NK-92 treated with Interleukin-12 subunit alpha and Interleukin-12 subunit beta, amount 100 ng/mL, for 24 hours (cell line): Measurements from ENCODE around the gene HOXA2.
A peak's percentile ranks its signal among the peaks of the same experiment; 100 is the strongest.

Experiments
- DNase-seq: peaks from one replicate; lab custom pipeline; 2025; lab: John Stamatoyannopoulos, UW

Gene HOXA2

DNA sequence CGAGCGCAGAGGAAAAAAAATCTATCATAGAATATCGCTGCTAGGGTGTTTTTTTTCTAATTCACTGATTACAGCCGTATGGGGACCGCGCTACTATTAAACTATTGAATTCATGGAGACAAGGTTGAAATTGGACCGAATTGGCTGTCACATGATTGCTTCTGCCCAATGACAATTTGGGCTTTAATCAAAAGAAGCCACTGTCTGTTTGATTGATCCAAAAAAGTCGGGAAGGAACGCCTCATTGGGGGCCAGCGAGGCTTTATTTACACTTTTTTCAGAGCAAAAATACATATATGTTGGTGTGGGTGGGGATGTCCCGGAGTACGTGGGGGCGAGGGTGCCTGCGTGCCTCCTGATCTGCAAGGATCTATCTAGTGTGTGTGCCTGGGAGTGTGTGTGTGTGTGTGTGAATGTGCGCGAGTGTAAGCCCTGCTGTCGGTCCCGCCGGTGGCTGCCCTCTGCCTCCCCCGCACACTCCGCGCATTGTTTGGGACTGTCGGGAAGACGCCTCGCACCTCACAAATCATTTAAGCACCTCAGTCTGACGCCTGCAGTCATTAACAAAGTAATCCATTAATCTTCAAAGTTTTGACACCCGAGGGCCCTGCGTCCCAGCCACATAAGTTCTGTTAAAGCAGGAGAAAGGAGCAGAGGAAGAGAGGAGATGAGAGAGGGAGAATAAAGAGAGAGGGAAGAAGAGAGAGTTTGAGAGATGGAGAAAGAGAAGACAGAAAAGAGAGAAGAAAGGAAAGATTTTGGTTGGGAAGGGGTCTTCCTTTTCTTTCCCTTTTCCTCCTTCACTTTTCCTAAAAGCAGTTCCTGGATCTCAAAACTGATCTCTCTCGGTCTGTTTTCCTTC is at the start of gene HOXA2:
TSS of gene HOXA2 (minus strand) at position 103 of the 862 bp plus-strand sequence. CDS start 183 bp downstream, outside the sequence.
- no peak for DNase-seq

DNA sequence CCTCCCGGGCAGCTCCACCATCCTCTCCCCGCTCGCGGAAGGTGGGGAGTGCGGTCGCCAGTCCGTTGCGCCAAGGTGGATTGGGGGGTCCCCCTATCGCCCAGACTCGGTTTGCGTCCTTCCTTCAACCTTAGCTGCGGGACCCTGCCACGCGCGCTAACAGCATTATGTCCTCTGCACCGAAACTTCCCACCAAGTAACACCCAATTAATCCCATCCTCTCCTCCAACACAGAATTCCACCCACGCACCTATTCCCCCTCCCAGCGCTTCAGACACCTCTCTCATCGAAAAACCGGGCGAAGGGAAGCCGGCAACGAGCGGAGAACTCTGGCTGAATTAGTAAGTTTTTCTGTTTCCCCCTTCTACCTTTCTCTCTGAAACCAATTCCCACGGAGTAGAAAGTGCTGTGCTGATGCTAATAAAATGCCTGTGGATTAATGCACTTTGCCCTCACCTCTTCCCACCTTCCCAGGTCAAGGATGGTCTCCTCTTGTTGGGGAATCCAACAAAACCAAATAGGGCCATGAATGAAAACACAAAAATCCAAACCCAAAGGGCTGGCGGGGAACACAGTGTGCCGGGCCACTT is 49.0 kb upstream of the HOXA2 start:
- peak; percentile 41 for DNase-seq

DNA sequence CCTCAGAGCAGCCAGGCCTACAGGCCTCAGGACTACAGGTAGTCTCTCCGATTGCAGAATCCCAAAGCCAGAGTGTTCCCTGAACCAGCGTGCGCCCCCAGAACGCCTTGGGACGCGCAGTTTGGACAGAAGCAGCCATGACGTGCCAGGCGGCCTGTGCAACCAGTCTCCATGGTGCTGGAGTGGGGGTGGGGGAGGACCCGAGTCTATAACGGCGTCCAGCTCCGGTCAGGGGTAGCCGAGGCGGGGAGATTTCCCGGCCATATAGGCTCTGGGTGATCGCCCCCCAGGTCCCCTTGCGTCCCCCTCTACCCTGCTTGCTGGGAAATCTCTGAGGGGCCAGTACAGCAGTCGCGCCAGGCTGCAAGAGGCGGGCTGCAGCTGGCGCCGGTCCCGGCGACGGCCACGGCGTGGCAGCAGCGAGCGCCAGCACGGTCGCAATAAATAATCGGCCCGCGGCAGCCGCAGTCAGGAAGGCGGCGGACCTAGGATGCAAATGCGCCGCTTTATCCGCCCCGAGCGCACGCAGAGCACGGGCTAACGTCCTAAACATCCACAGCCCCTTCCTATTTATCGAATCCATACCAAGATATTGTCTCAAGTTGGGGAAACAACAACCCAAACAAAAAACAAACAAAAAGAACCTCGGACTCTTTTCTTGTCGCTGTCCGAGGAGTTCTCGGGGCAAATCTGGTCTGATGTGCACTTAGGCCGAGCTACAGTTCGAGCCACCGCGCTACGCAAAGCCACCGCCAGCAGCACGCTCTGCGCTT is 48.3 kb upstream of the HOXA2 start:
- peak; percentile 58 for DNase-seq

DNA sequence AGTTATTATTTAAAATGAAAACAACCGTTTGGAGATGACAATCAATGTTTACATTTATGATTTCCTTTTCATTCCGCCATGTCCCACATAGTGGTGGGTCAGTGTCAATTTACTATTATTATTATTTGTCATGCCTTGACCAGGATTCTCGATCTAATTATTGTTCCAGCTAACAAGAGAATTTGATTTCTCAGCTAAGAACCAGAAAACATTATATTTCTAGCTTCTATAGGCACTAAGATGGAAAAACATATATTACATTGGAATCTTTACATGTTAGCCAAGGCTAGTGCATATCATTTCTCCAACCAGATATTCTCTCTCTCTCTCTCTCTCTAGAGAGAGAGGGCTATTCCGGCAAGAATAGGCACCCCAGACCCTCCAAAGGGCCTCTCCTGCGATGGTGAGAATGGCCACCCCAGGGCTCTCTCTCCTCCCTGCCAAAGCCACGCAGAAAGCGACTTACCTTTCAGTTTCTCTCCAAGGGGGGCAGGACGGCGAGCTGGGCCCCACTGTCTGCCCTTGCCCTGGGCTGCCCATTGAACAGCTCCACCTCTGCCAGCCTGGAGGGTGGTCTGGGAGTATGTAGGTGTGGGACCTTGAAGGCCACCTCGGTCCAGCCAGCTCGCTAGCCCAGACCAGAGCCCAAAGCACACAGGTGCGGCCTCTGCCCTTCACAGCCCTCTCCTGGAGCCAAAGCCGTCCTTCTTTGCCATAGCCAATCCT is 47.5 kb upstream of the HOXA2 start:
- DNase-seq: peak; percentile 22

DNA sequence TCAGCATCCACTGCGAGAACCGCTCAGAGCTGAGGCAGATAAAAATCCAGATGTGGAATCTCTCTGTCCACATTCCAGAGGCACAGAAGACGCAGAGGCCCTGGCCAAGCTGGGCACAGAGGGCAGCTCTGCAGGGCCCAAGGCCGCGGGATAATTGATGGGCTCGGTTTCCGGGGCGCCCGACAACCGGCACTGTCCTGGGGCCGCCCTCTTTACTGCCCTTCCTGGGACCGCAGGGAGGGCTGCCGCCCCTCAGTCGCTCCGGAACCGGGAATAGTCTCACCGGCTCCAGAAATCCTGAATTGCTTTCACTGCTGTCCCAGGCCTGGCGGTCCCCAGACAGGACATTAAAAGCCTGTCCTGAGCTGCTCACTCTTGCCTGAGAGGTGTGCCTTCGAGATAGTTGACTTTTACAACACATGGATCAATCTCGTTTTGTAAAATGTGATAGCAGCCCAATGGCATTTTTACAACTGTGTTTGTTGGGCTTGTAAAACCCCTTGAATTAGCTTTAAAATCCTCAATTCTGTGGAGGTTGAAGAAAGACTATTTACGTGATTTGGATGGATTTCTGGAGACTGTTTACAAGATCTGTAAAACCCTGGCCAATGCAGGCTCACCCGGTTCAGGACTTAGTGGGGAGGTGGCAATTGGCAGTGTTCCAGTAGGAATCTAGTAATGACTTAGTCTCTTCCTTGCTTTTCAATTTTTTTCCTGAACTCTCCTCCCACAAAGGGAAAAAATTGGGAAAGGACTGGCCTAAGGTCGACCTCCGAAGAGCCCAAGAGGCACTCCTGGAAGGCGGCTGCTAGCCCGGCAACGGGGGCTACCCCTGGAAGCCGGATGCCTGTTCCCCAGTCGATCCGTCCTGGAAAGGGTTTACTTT is 46.5 kb upstream of the HOXA2 start:
- DNase-seq: no peak

DNA sequence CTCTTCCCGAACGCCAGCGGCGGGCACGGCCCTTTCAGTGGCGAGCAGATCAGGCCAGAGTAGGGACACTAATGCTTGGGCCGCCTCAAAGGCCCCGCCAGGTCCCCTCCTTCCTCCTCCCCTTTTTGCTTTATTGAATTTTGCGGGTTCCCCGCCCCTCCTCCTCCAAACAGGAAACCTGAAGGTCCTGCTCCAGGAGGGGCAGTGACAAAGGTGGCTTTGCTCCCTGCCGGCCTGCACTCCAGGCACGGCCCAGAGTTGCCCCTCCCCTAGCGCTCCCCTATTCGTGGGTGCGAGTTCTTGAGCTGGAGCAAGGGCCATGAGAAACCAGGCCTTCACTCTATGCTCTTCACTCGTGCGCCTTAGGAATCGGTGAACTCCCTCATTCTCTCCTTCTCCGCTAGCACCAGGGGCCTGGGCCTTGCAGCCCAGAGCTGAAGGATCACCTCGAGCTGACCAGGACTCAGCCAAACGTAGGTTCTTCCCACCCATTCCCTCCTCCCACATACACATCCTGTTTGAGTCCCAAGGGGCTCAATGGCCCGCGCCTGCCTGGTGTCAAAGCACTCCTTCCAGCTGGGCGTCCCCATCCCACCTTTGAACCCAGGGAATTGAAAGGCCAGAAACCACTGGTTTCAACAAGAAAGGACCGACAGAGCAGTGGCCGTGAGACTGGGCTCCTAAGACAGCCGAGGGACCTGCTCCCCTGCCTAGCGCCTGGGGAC is 45.7 kb upstream of the HOXA2 start:
- no peak for DNase-seq

DNA sequence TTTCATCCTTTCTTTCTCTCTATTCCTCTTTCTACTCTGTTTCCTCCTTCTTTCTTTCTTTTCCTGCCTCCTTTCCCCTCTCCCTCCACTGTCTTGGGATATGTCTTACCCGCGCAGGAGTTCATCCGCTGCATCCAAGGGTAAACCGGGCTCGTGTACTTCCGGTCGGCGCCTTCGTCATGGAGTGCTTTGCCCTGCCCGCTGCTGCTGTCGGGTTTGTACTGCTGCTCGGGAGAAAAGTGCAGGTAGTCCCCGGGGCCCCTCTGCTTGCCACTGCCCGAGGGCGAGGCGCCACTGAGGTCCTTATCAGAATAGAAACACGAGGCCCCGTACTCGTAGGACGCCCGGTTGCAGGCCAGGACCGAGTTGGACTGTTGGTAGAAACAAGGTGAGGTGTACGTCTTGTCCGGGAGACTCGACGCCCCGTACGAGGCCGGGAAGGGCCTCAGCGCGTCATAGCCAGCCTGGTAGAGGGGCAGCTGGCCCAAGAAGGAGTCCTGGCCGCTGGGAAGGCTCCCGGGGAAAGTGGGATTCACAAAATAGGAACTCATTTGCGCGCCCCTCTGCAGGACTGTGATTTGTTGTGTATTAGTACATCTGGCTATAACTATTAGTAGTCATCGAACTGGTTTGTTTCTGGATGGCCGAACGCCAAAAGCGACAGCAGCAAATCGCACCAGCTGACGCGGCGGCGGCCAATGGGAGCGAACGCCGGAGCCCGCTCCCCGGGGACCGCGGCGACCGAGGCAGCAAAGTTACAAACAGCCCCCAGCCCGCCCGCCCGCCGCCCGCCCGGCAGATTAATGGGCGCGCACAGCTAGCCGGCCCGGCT is 44.9 kb upstream of the HOXA2 start, which contains the start of gene HOXA6:
TSS of gene HOXA6 (minus strand) at position 576 of the 832 bp plus-strand sequence. CDS start at position 551, 25 bp downstream.
- DNase-seq: no peak

DNA sequence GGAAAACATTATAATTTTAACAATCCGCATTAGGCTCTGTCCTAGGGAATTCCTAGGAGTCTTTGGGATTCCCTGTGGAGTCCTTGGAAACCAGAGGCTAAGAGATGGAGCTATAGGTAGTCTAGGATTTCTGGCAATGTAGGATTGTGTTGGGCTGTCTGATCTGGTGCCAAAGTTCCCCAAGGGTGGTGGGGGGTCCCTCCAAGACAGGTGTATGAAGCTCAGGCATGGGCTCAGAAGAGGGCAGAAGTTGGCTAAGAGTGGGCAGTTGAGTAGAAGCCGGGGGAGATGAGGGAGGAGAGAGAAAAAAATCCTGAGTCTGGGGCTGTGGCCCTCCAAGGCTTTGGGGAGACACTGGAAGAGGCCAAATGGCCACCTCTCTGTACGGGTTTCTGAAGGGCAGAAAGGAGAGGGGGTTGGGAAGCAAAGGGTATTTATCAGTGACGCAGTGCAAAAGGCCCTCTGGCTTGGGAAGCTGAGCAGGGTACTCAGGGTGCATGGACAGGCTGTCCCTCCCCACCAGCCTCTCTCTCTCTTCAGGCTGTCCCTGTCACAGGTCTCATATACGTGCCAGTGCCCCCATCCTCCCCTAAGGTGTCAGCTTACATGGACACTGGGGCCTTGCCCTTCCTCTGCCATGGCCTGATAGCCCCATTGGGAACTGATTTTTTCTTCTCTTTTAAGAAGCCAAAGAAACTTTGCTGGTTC is 44.2 kb upstream of the HOXA2 start:
- no peak for DNase-seq

DNA sequence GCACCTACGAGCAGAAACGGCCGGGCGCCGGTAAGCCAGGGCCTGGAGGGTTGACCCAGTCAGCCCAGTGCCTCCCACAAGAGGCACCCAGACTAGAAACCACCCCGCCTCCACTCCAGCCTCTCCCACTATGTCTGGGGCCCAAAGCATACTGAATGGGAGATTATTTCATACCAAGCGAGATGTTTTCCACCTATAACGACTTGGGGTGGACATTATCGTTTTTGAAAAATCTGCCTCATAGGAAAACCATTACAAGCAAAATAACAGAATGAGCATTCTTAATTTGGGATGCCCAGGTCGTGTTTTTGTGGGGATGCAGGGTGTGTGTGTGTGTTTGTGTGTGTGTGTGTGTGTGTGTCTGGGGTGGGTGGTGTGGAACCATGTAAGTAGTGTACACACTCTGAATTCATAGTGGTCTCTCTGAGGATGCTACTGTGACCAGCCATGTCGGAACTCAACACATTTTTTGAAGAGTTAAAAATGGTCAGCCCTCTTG is 43.5 kb upstream of the HOXA2 start:
- DNase-seq: no peak

DNA sequence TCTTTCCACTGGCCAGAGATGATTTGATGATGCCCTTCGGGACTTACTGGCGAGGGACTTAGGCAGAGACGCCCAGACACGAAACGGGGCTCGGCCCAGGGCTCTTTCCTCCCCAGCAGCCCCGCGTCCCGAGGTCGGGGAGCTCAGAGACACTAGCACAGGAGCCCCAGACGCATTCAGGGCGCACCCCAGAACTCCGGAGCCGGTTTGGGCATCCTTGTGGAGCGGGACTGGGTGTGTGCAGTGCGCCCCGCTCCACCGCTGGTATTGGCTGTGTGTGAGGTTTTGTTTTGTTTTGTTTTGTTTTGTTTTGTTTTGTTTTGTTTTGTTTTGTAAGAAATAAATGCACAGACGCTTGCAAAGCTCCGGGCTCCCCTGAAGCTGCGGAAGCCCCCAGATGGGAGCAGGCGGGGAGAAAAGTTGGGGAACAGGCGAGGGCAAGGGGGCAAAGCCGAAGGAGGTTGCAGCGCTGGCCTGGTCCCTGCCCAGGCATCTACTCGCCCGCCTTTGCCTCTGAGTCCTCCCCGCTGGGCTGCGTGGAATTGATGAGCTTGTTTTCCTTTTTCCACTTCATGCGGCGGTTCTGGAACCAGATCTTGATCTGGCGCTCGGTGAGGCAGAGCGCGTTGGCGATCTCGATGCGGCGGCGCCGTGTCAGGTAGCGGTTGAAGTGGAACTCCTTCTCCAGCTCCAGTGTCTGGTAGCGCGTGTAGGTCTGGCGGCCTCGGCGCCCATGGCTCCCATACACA is 42.9 kb upstream of the HOXA2 start:
- DNase-seq: no peak

DNA sequence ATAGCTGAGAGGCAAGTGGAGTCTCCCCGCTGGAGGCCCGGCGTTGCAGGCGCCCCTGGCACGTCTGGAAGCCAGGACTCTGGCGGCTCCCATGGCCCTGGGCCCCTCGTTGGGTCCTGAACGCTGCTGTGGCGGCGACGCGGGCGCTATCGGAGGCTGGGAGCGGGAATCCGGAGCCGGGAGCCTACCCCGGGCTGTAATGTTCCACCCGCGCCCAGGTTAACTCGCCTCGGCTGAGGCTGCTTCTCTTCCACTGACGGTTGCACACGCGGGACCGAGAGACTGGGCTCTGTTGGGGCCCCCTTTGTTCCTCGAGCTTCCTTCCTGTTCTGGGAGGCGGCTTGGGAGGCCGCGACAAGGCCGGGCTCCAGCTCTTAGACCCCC is 42.3 kb upstream of the HOXA2 start:
- DNase-seq: no peak

DNA sequence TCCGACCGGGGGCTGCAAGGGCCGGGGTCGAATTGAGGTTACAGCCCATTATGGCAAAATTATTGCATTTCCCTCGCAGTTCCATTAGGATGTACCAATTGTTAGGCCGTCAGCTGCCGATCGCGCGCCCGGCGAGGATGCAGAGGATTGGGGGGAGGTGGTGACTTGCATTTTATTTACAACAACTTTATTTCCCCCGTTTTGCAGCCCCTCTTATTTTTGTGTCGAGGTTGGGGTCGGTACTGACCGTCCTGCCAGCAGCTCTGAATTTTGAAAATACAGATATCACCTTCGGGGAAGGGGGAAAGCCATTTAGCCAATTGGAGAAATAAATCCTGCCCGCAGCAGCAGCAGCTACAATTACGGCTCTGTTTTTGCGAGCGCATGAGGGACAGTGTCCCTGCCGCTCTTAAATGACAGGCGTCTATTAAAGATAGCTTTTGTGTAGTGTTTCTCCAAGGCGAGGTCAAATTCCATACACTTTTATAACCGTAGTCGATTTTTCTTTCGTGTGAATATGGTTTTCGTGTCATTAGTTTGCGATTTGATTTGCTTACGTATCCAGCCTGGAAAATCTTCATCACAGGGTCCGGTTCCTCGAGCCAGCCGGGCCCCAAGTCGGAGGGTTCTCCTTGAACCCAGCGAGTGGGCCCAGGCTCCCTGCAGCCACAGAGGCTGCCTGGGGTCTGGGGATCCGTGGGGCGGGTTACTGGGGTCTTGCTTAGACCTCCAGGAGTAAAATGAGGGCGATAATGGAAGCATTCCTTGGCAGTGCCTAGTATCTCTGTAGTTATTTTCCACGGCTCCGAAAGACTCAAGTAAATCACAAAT is 41.7 kb upstream of the HOXA2 start:
- no peak for DNase-seq

DNA sequence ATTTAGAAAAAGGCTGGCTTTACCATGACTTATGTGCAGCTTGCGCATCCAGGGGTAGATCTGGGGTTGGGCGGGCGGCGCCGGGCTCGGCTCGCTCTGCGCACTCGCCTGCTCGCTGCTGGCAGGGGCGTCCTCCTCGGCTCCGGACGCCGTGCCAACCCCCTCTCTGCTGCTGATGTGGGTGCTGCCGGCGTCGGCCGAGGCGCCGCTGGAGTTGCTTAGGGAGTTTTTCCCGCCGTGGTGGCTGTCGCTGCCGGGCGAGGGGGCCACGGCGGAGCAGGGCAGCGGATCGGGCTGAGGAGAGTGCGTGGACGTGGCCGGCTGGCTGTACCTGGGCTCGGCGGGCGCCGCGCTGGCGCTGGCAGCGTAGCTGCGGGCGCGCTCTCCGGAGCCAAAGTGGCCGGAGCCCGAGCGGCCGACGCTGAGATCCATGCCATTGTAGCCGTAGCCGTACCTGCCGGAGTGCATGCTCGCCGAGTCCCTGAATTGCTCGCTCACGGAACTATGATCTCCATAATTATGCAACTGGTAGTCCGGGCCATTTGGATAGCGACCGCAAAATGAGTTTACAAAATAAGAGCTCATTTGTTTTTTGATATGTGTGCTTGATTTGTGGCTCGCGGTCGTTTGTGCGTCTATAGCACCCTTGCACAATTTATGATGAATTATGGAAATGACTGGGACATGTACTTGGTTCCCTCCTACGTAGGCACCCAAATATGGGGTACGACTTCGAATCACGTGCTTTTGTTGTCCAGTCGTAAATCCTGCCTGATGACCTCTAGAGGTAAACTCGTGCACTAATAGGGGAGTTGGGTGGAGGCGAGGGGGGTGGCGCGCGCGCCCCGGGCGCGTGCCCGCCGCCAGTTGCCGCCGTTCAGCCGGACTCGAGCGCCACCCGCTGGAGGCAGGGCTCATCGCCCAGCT is 40.8 kb upstream of the HOXA2 start, which contains the start of gene HOXA5:
TSS of gene HOXA5 (minus strand) at position 659 of the 927 bp plus-strand sequence. CDS start at position 585, 74 bp downstream.
- no peak for DNase-seq

DNA sequence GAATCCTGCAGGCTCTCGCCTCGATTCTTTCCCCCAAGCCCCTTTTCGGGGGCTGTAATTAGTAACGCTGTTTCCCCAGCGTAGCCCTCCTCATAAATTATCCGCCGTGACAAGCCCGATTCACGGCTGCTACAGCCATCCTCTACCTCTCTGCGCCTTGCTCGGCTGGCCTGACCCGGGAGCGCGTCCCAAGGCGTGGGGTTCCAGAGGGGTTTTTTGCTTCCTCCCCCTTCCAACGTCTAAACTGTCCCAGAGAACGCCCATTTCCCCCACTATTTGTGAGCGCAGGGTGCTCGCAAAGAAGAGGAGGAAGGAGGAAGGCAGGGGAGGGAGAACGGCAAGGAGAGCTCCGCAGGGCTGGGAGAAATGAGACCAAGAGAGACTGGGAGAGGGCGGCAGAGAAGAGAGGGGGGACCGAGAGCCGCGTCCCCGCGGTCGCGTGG is 40.1 kb upstream of the HOXA2 start:
- no peak for DNase-seq

DNA sequence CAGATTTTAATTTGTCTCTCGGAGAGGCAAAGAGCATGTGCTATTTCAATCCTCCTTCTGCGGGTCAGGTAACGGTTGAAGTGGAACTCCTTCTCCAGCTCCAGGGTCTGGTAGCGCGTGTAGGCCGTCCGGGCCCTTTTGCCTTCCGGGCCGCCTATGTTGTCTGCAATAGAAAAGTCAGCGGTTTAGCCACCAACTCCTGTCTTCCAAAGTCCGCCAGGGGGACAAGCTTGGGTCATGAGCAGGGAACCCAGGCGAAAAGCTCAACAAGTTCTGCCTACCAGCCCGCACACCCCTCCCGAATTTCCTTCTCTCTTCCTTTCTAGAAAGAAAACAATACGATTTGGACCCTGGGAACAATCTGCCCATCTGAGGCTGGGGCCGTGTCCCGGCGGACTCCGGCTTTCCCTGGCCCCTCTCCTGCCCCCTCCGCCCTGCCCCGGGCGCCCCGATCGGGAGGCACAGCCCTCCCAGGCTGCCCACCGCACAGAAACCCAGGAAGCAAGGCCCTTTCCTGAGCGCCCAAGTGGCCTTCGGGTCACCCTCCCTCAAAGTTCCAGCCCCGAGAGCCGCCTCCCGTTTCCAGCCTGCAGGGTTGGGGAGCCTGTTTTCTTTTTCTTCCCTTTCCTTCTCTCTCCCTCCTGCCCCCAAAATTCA is 39.6 kb upstream of the HOXA2 start:
- DNase-seq: no peak
